Urinary bladder (tissue), 4 donors: ENCODE measurements around the gene POU6F2. TPM values are rescaled to one million over a fixed set of nuclear protein-coding genes. Genes with fewer than 3 reads are reported as not detected.
"Not testable (repeated sequence)": the region's sequence is repeated elsewhere in the genome, so short reads cannot be mapped to it uniquely, and the experiment has no call there.

Experiments used
- DNase-seq: peaks from one replicate; pipeline ENCODE4 v3.0.0-alpha.2; 2015; ENCODE audit errors: extremely low spot score
- H3K27ac ChIP-seq: one replicate; pipeline ENCODE4 v1.5.1; 2013; ENCODE audit warnings: low read depth, mild to moderate bottlenecking, moderate library complexity
- H3K36me3 ChIP-seq: one replicate; pipeline ENCODE4 v1.6.1; 2013; ENCODE audit warnings: mild to moderate bottlenecking, moderate library complexity; ENCODE audit not compliant: insufficient read depth
- H3K4me1 ChIP-seq: one replicate; pipeline ENCODE4 v1.6.1; 2013; ENCODE audit warnings: mild to moderate bottlenecking, moderate library complexity; ENCODE audit not compliant: insufficient read depth
- H3K4me3 ChIP-seq: one replicate; pipeline ENCODE4 v1.5.1; 2013; ENCODE audit warnings: low read depth, low read length
- WGBS: extraction: QIAGEN DNeasy Blood & Tissue Kit; methylation state at CpG from one replicate; pipeline ENCODE4 v1.1.7; 2013; 5-methylcytosine and 5-hydroxymethylcytosine counted together
- polyA plus RNA-seq: library from polyadenylated mRNA; stranded (reverse); fragments of 200-250 nt; gene quantifications from one replicate; pipeline ENCODE4 v1.2.3, GENCODE V29; 2013
- total RNA-seq: library from RNA; depleted of rRNA; stranded (reverse); fragments of >200 nt; gene quantifications from one replicate; pipeline ENCODE4 v1.2.3, GENCODE V29; 2014
- donor health status: healthy with polysubstance abuse.
- donor health status: healthy.

Gene POU6F2
- total and polyA plus RNA-seq, 2 donors = 2.1 to 5.0 TPM

GRCh38 chr7:39168403-39169098, 190.8 kb downstream of the POU6F2 start:
- no peaks in the 10 kb centered on the region for H3K4me1 ChIP-seq
- no peak overlapping the region for H3K4me3 ChIP-seq
- WGBS = 52% methylated on average over 8 of the region's 8 CpGs
- peak overlapping the region; percentile 6 for H3K27ac ChIP-seq
- no peak for DNase-seq
- no peaks in the 10 kb centered on the region for H3K36me3 ChIP-seq

- no peak for DNase-seq
- Histone ChIP-seq H3K27ac (no peak overlapping the region), H3K4me1 (no peaks in the 10 kb centered on the region), H3K4me3 (no peak overlapping the region), H3K36me3 (no peaks in the 10 kb centered on the region)
- 53% methylated on average over 1 of the region's 1 CpG for WGBS
Observed at GRCh38 chr7:39172137-39172536, 194.4 kb downstream of the POU6F2 start.

- Histone ChIP-seq H3K36me3 (no peaks in the 10 kb centered on the region), H3K4me1 (no peaks in the 10 kb centered on the region), H3K27ac (no peak overlapping the region), H3K4me3 (no peak overlapping the region)
- 85% methylated on average over 3 of the region's 3 CpGs for WGBS
- no peak for DNase-seq
Observed at GRCh38 chr7:39181398-39181797, 203.7 kb downstream of the POU6F2 start.

- WGBS = 75% methylated on average over 2 of the region's 2 CpGs
- H3K36me3 ChIP-seq = no peaks in the 10 kb centered on the region
- no peak for DNase-seq
- no peaks in the 10 kb centered on the region for H3K4me1 ChIP-seq
- H3K27ac ChIP-seq = no peak overlapping the region
- no peak overlapping the region for H3K4me3 ChIP-seq
Observed at GRCh38 chr7:39183796-39184195, 206.1 kb downstream of the POU6F2 start.

- Histone ChIP-seq H3K4me1 (no peaks in the 10 kb centered on the region), H3K27ac (no peak overlapping the region), H3K36me3 (no peaks in the 10 kb centered on the region), H3K4me3 (no peak overlapping the region)
- DNase-seq = no peak
- WGBS = 52% methylated on average over 3 of the region's 3 CpGs
Observed at GRCh38 chr7:39184391-39184790, 206.7 kb downstream of the POU6F2 start.

GRCh38 chr7:39186131-39186530, 208.4 kb downstream of the POU6F2 start:
- Histone ChIP-seq H3K4me3 (no peak overlapping the region), H3K36me3 (no peaks in the 10 kb centered on the region), H3K27ac (no peak overlapping the region), H3K4me1 (no peaks in the 10 kb centered on the region)
- no peak for DNase-seq
- 77% methylated on average over 2 of the region's 2 CpGs for WGBS

- Histone ChIP-seq H3K4me3 (no peak overlapping the region), H3K27ac (no peak overlapping the region), H3K4me1 (no peaks in the 10 kb centered on the region), H3K36me3 (no peaks in the 10 kb centered on the region)
- 67% methylated on average over 4 of the region's 4 CpGs for WGBS
- DNase-seq = no peak
Observed at GRCh38 chr7:39186671-39187070, 209.0 kb downstream of the POU6F2 start.

GRCh38 chr7:39187130-39187529, 209.4 kb downstream of the POU6F2 start:
- H3K4me1 ChIP-seq = no peaks in the 10 kb centered on the region

GRCh38 chr7:39192476-39192875, 214.8 kb downstream of the POU6F2 start:
- Histone ChIP-seq H3K4me3 (no peak overlapping the region), H3K36me3 (no peaks in the 10 kb centered on the region), H3K4me1 (no peaks in the 10 kb centered on the region), H3K27ac (no peak overlapping the region)
- 72% methylated on average over 1 of the region's 1 CpG for WGBS
- DNase-seq = no peak

More at GRCh38 chr7:39187130-39187529, 209.4 kb downstream of the POU6F2 start:
- Histone ChIP-seq H3K27ac (no peak overlapping the region), H3K4me3 (no peak overlapping the region), H3K36me3 (no peaks in the 10 kb centered on the region)
- WGBS = 49% methylated on average over 4 of the region's 4 CpGs
- DNase-seq = no peak

GRCh38 chr7:39194388-39194787, 216.7 kb downstream of the POU6F2 start:
- not testable (repeated sequence) for H3K4me1 ChIP-seq, DNase-seq, H3K27ac ChIP-seq, H3K36me3 ChIP-seq, H3K4me3 ChIP-seq
- 93% methylated on average over 10 of the region's 10 CpGs for WGBS

GRCh38 chr7:39195967-39196366, 218.3 kb downstream of the POU6F2 start:
- no peak for DNase-seq
- Histone ChIP-seq H3K4me3 (no peak overlapping the region), H3K27ac (no peak overlapping the region), H3K4me1 (no peaks in the 10 kb centered on the region), H3K36me3 (no peaks in the 10 kb centered on the region)
- 82% methylated on average over 5 of the region's 5 CpGs for WGBS

- Histone ChIP-seq H3K36me3 (no peaks in the 10 kb centered on the region), H3K4me3 (no peak overlapping the region), H3K4me1 (no peaks in the 10 kb centered on the region), H3K27ac (no peak overlapping the region)
- no peak for DNase-seq
- WGBS = 52% methylated on average over 1 of the region's 1 CpG
Observed at GRCh38 chr7:39197831-39198230, 220.1 kb downstream of the POU6F2 start.

GRCh38 chr7:39198556-39198955, 220.8 kb downstream of the POU6F2 start:
- 61% methylated on average over 2 of the region's 2 CpGs for WGBS
- Histone ChIP-seq H3K27ac (no peak overlapping the region), H3K36me3 (no peaks in the 10 kb centered on the region), H3K4me1 (no peaks in the 10 kb centered on the region), H3K4me3 (no peak overlapping the region)
- no peak for DNase-seq

- Histone ChIP-seq H3K27ac (no peak overlapping the region), H3K4me3 (no peak overlapping the region), H3K36me3 (no peaks in the 10 kb centered on the region), H3K4me1 (no peaks in the 10 kb centered on the region)
- WGBS = 74% methylated on average over 4 of the region's 4 CpGs
- no peak for DNase-seq
Observed at GRCh38 chr7:39199006-39199405, 221.3 kb downstream of the POU6F2 start.

- Histone ChIP-seq H3K36me3 (no peaks in the 10 kb centered on the region), H3K27ac (no peak overlapping the region), H3K4me3 (no peak overlapping the region), H3K4me1 (no peaks in the 10 kb centered on the region)
- 70% methylated on average over 5 of the region's 5 CpGs for WGBS
- no peak for DNase-seq
Observed at GRCh38 chr7:39199951-39200350, 222.2 kb downstream of the POU6F2 start.
